ENCODE measurements around the gene HID1.
A peak's percentile ranks its signal among the peaks of the same experiment; 100 is the strongest.
"Not testable (repeated sequence)": the region's sequence is repeated elsewhere in the genome, so short reads cannot be mapped to it uniquely, and the experiment has no call there.

The HID1 gene, protein sequence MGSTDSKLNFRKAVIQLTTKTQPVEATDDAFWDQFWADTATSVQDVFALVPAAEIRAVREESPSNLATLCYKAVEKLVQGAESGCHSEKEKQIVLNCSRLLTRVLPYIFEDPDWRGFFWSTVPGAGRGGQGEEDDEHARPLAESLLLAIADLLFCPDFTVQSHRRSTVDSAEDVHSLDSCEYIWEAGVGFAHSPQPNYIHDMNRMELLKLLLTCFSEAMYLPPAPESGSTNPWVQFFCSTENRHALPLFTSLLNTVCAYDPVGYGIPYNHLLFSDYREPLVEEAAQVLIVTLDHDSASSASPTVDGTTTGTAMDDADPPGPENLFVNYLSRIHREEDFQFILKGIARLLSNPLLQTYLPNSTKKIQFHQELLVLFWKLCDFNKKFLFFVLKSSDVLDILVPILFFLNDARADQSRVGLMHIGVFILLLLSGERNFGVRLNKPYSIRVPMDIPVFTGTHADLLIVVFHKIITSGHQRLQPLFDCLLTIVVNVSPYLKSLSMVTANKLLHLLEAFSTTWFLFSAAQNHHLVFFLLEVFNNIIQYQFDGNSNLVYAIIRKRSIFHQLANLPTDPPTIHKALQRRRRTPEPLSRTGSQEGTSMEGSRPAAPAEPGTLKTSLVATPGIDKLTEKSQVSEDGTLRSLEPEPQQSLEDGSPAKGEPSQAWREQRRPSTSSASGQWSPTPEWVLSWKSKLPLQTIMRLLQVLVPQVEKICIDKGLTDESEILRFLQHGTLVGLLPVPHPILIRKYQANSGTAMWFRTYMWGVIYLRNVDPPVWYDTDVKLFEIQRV

DNA sequence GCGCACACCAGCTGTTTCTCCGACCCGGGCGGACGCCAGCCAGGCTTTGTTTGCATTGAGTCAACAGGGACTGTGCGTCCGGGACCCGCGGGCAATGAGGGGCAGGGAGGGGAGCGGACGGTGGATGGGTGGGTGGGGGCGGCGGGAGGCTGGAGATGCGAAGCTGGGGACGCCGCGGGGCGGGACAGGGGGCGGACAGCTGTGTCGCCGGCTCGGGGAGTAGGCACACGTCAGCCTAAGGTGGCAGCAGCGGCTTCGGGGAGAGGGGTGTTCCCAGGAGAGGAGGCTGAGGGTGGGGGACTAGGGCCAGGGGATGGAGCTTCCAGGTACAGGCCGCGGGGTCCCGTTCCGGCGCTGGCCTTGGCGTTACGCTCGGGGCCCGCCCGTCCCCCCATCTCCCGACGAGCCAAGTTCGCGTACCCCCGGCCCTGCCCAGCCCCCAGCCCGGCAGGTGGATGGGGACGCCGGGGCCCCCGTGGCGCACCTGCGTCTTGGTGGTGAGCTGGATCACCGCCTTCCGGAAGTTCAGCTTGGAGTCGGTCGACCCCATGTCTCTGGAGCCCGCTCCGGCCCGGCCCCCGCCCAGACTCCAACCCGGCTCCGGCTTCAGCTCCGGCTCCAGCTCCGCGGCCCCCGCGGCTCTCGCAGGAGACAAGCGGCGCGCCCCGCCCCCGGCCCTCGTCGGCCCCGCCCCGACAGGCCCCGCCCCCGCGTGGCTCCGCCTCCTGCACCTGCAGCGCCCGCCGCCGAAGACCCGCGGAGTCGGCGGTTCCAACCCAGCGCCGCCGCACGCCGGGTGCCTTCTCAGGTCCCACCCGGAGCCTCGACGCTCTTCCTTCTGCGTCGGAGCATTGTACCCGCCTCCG lies at the start of gene HID1:
HID1 (minus strand) TSS at position 653 of the 866 bp plus-strand sequence; CDS start at position 550, 103 bp downstream.
- no peak for DNase-seq

DNA sequence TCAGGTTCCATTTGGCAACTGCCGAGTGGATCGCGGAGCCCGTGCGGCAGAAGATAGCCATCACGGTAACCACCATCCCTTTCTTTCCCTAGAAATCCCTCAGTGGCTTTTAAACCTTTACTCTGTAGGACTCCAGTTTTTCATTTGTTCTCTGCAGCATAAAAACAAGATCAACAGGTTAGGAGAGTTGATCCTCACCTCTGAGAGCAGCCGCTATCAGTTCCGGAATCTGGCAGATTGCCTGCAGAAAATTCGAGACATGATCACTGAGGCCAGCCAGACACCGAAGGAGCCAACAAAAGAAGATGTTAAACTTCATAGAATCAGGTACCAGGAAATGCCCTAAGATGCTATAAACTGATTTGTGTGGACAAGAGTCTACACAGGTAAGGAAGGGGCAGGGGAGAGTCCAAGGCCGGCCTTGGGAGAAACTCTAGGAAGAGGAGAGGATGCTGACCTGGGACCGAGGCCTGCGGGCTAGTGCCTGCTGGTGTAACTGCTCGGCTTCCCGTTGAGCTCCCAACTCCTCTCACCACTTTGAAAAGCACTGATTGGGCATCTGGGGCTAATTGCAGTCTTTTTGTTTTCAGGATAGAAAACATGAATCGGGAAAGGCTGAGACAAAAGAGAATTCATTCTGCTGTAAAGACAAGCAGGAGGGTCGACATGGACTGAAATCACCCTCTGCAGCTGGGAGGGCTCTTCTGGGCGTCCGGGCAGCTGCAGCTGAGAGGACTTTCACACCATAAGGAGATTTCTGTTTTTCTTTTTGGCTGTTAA lies 48.0 kb upstream of the HID1 start:
- no peak for DNase-seq

DNA sequence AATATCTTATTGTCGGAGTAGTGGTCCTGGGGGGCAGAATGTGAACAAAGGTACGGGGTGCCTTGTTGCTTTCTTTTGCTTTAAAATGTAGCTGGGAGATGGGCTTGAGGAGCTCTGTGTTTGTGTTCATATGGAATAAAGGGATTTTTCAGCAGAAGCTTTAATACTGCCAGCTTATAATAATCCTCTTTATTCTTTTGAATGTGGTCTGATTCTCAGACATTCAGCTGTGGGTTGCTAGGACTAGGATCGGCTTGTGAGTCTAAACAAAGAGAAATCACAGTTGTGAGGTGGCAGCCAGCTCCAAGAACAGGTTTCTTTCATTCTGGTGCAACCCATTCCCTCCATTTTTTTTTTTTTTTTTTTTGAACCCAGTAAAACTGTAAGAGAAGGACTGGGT lies 47.2 kb upstream of the HID1 start:
- no peak for DNase-seq

DNA sequence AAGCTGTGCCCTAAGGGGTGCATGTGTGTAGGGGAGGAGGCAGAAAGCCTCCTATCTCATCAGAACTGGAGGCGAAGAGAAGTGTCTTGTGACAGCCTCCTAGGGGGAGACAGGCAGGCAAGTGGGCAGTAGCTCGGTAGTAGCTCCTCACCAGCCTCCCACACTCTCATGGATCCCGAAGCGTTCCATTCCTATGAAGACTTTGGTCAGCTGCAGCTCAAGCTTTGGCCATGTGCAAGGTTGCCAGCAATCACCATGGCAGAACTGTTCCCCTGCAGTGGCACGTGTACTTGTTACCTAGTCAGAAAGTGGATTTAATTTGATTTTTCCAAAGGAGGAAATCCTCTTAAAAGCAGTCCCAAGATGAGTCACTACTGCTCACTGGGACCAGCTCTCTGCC lies 46.6 kb upstream of the HID1 start:
- no peak for DNase-seq

DNA sequence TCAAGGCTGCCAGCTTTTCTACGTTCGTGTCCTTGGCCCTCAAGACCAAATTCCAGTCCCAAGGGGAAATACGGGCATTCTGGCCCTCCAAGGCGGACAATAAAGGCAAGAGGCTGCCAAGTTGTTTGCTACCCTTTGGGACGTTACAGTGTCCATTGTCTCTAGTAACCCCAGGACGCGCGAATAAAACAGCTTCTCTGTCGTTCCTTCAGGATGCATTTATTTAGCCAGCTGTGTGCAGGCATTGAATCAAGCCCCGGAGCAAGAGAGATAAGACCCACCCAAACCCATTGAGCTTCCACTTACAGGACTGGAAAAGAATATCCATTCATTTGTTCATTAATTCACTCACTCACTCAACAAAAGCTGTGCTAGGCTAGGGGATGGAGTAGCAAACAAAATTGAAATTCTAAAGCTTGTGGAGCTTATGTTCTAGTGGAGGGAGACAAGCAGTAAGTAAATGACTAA lies 40.6 kb upstream of the HID1 start:
- no peak for DNase-seq

DNA sequence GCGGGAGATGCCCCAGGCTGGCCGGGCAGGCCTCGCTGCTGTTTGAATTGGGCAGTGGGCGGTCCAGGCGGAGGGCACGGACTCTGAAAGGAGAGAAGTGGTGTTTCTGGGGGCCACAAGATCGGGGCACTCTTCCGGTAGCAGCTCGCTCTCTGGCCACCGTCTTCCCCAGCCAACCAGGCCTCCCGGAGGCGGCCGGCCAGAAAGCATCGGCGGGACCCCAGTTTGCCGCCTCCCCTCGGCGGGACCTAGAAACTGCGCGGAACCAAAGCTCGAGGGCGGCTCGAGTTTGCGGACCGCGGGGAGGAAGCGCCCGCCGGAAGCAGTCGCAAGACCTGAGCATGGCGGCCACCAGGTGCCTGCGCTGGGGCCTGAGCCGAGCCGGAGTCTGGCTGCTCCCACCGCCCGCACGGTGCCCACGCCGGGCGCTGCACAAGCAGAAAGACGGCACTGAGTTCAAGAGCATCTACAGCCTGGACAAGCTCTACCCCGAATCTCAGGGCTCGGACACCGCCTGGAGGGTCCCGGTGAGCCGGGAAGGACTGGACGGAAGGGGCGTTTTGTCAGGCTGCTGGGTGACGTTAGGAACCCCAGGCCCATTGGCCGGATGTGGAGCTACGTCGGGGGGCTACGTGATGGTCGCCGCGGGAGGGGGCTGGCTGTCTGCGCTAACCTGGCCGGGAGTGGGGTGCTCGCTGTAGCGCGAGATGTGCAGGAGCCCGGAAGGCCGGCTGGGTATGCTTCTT lies 40.0 kb upstream of the HID1 start, which contains the start of gene MRPL58:
MRPL58 (plus strand) TSS at position 325 of the 746 bp plus-strand sequence; CDS start at position 342, 17 bp downstream.
- peak; percentile 73 for DNase-seq

DNA sequence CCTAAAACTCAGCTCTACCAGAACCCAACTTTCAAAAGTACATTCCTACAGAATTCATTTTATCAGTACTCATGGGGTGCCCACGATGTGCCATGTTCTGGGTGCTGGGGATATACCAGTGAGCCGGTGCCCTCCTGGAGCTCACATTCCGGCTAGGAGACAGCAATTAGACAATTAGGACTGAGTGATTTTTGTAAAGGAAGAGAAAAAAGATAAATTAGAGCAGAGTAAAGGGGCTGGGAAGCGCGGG lies 39.5 kb upstream of the HID1 start:
- DNase-seq, result no peak

DNA sequence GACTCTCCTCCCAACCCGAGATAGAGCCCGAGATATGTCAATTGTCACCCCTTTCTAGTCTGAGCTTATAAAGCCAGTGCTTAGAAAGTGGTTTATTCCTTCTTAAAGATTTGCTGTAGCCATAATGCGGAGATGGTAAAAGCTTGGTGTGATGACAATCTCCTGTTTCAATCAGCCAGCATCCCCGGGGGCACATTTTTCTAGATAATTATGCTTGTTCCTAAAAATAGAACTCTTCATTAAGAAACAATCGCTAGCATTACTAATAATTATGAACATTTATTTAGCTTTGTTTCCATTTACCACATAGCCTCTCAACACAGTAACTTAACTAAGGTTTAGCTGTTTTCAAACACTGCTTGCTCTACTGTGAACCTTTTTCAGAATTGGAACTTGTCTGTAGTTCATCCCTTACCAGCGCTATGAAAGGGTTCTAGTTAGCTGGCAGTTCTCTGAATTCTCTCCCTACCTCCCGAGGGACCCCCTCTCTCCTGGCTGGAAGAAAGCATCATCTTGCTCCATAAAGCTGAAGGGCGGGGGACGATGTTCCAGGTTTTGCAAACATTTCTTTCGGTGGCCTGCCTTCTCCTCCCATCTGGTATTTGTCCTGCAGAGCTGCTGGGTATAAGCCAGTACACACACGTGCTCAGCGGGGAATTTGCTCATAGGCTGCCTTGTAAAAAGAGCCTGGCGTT lies 39.0 kb upstream of the HID1 start:
- DNase-seq, result peak; percentile 74

DNA sequence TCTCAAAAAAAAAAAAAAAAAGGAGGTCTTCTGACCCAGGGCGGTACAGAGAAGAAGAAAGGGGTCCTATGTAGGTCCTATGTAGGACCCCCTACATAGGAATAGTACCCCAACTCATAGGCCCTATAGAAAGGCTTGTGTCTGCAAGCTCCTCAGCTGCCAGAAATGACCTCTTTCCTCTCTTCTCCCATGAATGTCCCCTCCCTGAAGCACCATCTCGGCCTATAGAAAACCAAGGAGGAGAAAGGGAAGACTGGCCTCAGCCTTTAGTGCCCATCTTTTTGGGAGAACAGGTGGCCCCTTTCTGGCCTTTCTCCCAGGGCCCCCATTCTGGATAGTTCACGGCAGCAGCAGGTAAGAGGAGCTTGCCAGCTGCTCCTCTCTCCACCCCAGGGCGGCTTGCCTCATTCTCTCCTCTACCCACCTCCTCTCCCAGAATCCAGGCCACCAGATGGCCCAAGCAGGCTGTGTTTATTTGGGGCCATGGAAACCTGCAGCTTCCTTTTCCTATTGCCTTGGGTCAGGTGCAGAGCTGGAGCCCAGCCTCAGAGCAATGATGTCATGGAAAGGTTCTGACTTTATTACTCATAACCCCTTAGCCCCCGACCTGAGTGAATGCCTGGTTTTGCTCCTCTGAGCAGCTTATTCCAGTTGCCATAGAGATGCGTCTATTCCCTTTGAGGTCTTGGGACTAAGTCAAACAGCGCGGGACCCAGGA lies 38.3 kb upstream of the HID1 start:
- peak; percentile 76 for DNase-seq

DNA sequence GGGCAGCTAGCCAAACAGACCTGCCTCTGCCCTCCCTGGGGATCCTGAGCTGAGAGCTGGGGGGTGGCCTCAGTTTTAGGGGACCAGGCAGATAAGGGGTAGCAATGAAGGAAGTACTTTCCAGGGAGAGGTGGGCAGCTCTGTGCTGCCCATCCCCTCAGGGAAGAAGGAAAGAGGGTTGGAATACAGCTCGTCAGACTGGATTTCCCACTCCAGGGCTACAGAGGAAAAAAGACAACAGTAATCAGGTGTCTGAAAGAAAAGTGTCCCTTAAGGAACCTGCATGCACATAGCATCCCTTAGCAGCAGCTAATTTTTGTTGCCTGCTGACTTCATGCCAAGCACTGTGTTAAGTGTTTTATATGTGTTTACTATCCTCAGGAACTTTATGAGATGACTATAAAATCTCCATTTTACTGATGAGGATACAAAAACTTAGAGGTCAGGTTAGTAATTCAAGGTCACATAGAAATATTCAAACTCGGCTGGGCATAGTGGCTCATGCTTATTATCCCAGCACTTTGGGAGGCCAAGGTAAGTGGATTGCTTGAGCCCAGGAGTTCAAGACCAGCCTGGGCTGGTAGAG lies 36.7 kb upstream of the HID1 start:
- DNase-seq, result no peak

DNA sequence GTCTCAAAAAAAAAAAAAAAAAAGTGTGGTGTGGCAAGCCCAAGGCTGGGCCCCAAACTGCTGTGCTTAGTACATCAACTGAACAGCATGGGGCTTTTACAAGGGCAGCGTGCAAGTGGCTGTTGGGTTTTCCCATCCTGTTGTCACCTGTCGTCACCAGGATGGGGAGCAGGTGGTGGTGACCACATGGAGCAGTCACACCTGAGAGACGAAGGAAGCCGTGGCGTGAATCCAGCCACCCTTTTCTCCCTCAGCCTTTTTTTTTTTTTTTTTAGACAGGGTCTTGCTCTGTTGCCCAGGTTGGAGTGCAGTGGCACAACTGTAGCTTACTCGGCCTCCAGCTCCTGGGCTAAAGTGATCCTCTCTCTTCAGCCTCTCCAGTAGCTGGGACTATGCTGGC lies 35.8 kb upstream of the HID1 start:
- no peak for DNase-seq

DNA sequence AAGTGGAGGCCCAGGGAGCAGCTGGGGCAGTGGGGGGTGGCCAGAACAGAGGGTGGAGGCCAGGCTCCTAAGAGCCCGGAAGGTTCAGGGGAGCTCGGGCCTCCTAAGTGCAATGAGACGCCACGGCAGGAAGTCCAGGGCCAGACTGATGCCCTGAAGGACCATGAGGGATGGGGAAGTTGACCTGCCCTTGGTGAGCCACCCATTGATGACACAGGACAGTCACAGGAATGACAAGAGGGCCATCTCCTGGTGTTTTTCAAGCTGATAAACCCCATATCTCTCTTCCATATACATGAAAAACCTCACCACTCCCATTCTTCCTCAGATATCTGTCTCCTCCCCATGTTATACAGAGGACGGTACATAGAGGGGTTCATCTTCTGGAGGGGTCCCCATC lies 34.1 kb upstream of the HID1 start:
- DNase-seq, result no peak

DNA sequence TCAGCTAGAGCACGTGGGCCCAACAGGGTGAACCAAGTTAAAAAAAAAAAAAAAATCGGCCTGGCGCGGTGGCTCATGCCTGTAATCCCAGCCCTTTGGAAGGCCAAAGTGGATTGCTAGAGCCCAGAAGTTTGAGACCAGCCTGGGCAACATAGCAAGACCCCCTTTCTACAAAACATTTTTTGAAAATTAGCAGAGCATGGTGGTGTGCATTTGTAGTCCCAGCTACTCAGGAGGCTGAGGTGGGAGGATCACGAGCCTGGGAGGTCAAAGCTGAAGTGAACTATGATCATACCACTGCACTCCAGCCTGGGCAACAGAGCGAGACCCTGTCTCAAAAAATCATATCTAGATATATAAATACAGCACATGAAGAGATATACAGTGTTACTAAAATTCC lies 33.5 kb upstream of the HID1 start:
- not testable (repeated sequence) for DNase-seq

DNA sequence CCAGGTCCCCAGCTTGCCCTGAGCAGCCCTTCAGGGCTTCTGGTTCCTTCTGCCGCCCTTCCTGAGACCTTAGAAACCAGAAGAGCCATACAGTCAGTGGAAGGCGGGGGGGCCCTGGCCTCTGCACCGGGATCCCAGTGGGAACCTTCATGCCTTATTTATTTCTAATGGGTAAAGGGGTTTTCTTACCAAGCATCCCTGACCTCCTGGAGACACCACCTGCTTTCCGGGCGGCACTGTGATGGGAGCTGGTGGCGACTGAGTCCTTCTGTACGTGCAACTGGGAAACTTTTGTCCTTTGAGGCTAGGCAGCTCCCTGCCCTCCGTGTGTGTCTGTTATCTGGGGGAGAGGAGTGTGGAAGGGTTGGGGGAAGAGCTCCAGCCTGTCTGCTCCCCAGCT lies 32.7 kb upstream of the HID1 start:
- no peak for DNase-seq

DNA sequence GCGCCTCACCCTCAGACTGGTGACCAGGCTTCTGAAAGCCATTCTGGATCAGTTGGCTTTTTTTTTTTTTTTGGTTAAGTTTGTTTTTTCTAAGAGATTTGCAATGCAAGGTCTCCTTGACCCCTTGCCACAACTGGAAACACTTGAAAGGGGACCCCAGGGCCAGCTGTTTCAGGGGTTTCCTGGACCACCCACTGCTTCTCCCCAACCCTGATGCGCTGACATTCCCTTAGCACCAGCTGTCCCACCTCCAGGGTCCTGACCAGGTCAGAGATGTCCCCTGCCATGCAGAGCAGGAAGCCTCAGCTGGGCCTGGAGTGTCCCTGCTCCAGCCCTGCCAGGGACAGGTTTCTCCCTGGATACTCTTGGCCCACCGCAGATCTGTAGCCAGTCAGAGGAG lies 31.8 kb upstream of the HID1 start:
- no peak for DNase-seq

DNA sequence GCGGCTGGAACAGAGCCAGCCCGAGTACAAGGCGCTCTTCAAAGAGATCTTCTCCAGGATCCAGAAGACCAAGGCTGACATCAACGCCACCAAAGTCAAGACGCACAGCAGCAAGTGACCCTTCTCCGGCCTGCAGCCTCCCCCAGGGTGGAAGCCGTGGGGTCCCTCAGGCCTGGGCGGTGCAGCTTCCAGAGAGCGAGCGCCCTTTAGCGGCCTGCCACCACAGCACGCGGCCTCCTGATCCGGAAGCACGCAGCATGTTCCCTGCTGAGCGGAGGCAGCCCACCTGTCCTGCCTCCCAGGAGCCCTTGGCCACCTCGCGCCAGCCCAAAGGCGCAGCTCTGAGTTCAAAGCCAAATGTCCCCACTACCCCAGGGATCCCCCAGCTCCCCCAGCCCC lies 31.4 kb upstream of the HID1 start:
- DNase-seq, result no peak

DNA sequence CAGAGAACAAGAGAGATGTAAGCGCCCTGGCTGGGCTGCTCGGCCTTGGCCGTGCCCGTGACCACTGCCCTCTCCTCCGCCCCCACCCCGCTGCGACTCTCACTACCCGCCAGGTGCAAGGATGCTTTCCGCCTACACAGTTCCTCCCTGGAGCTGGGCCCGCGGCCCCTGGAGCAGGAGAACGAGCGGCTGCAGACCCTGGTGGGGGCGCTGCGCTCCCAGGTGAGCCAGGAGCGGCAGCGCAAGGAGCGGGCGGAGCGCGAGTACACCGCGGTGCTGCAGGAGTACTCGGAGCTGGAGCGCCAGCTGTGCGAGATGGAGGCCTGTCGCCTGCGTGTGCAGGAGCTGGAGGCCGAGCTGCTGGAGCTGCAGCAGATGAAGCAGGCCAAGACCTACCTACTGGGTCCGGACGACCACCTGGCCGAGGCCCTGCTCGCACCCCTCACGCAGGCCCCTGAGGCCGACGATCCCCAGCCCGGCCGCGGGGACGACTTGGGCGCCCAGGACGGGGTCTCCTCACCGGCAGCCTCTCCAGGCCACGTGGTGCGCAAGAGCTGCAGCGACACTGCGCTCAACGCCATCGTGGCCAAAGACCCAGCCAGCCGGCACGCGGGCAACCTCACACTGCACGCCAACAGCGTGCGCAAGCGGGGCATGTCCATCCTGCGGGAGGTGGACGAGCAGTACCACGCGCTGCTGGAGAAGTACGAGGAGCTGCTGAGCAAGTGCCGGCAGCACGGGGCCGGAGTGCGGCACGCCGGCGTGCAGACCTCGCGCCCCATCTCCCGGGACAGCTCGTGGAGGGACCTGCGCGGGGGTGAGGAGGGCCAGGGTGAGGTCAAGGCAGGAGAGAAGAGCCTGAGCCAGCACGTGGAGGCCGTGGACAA lies 30.8 kb upstream of the HID1 start:
- DNase-seq, result no peak

DNA sequence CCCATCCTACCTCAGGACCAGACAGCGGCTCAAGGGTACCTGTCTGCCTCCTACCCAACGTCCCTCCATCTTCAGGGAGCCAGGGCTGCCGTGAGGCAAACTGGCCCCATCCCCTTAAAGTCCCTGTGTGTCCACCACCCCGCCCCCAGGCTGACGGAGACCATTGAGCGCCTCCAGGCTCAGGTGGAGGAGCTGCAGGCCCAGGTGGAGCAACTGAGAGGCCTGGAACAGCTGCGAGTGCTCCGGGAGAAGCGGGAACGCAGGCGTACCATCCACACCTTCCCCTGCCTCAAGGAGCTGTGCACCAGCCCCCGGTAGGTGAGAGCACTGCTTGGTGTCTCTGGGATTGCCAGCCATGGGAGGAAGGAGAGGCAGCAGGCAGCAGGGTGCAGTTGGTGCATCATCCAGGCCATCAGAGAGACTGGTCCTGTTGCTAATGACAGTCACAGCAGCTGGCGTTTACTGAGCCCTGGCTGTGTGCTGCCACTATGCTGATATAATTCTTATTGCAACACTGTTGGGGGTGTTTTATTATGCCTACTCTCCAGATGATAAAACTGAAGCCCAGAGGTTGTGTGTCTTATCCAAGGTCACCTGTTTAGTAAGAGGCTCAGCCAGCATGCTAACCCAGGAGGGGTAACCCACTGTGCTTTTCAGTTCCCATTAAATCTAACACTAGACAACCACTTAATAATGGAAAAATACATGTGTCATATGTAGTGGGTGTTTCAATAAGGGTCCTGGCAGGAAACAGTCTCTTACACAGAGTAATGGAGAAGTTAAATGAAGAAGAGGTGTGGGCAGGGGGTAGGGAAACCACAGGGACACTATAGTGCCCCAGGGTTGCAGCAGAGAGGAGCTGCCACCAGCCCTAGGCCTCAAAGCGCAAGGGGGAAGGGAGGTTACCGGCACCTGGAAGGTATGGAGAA lies 29.6 kb upstream of the HID1 start:
- no peak for DNase-seq

All from NCI-H446 treated with DMSO at 0.1 percent for 48 hours (cell line).